WTC11 (cell line): ENCODE results near the gene BMPR1B.

ENCODE experiments used
- ATF2 ChIP-seq: sonication (generic); formaldehyde crosslinking; IDR thresholded peaks from 2 replicates; pipeline ENCODE4 v1.8.1; 2022; ENCODE audit warnings: low read depth, missing genetic modification reagents, borderline replicate concordance
- GABPB1 ChIP-seq: sonication (generic); formaldehyde crosslinking; IDR thresholded peaks from 2 replicates; pipeline ENCODE4 v1.8.1; 2023; ENCODE audit warnings: mild to moderate bottlenecking, missing genetic modification reagents
- KAT7 ChIP-seq: sonication (generic); formaldehyde crosslinking; IDR thresholded peaks from 2 replicates; pipeline ENCODE4 v1.8.1; 2023; ENCODE audit warnings: missing genetic modification reagents, mild to moderate bottlenecking, borderline replicate concordance
- NFE2L1 ChIP-seq: sonication (generic); formaldehyde crosslinking; IDR thresholded peaks from 2 replicates; pipeline ENCODE4 v1.8.1; 2023; ENCODE audit warnings: missing genetic modification reagents
- TEAD4 ChIP-seq: sonication (generic); formaldehyde crosslinking; IDR thresholded peaks from 2 replicates; pipeline ENCODE4 v1.8.0; 2022; ENCODE audit warnings: mild to moderate bottlenecking, missing genetic modification reagents
- TF ChIP-seq, protein P1 (sequence below): fragments of 200-600 bp; IDR thresholded peaks from 2 replicates; pipeline ENCODE4 v1.8.0; 2022; ENCODE audit warnings: antibody characterized with exemption

DNA sequence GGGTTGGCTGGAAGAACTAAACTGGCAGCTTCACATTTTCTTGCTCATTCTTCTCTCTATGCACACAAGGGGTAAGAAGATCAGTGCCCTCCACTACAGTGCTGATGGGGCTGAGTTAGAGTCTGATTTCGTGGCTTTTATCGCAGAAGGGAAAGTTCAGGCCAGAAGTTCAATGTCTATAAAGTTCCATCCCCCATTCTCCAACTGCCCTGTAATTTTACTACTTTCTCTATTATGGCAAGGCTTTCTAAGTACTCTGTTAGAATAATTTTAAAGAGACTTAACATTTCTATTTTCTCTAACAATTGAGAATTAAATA, 293.9 kb downstream of the BMPR1B start:
- no peak for TF ChIP-seq GABPB1
- TF ChIP-seq, protein P1, sequence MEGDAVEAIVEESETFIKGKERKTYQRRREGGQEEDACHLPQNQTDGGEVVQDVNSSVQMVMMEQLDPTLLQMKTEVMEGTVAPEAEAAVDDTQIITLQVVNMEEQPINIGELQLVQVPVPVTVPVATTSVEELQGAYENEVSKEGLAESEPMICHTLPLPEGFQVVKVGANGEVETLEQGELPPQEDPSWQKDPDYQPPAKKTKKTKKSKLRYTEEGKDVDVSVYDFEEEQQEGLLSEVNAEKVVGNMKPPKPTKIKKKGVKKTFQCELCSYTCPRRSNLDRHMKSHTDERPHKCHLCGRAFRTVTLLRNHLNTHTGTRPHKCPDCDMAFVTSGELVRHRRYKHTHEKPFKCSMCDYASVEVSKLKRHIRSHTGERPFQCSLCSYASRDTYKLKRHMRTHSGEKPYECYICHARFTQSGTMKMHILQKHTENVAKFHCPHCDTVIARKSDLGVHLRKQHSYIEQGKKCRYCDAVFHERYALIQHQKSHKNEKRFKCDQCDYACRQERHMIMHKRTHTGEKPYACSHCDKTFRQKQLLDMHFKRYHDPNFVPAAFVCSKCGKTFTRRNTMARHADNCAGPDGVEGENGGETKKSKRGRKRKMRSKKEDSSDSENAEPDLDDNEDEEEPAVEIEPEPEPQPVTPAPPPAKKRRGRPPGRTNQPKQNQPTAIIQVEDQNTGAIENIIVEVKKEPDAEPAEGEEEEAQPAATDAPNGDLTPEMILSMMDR: no peak
- no peak for TF ChIP-seq NFE2L1 (CRISPR knock-in tag)
- no peak for TF ChIP-seq KAT7
- TF ChIP-seq ATF2 (CRISPR knock-in tag): no peak
- TF ChIP-seq TEAD4 (CRISPR knock-in tag): no peak
